Measurements from ENCODE around the gene FAM117B. TPM values are rescaled to one million over a fixed set of nuclear protein-coding genes. Genes with fewer than 3 reads are reported as not detected.
"Not testable (repeated sequence)": the region's sequence is repeated elsewhere in the genome, so short reads cannot be mapped to it uniquely, and the experiment has no call there.

Gene FAM117B
- polyA plus RNA-seq, 2 donors: 2.2 to 3.1 TPM

DNA sequence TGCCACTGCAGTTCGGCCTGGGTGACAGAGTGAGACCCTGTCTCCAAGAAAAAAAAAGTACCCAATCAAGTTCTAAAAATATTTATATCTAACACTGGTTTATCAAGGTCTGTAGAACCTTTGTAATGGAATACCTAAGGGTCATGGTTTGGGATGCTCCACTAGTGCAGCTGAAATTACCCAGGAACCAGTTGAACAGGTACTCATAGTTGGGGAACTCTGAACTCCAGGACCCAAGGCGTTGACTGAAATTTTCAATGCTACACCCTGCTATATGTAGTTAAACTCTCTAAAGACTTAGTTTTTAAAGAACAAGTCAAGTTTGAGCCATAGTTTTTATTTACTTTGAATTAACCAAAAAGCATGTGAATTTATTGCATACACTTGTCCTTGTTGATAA is 55.1 kb downstream of the FAM117B start:
- Histone ChIP-seq H3K27me3 (ENCODE audit: control insufficient read depth in 1 of 2, insufficient read depth in 2 of 2, low read length in 2 of 2) (no peaks in the 10 kb centered on the region), H3K4me1 (ENCODE audit: control insufficient read depth in 2 of 2, insufficient read depth in 2 of 2, low read length in 1 of 2) (peaks cover 0 to 2% of the 10 kb centered on the region in 2 donors), H3K9me3 (ENCODE audit: control insufficient read depth in 2 of 2, insufficient read depth in 1 of 2, low read depth in 1 of 2, low read length in 1 of 2) (no peaks in the 10 kb centered on the region), H3K27ac (ENCODE audit: low read depth in 2 of 2, low read length in 1 of 2) (peak overlapping the region in 1 of 2 donors; percentile 83), H3K4me3 (ENCODE audit: low read depth in 1 of 2, low read length in 2 of 2) (no peak overlapping the region), H3K36me3 (ENCODE audit: control insufficient read depth in 2 of 2, insufficient read depth in 2 of 2, low read length in 1 of 2) (no peaks in the 10 kb centered on the region)
- WGBS, 2 donors: 72 to 84% methylated on average over 2 of the region's 2 CpGs

DNA sequence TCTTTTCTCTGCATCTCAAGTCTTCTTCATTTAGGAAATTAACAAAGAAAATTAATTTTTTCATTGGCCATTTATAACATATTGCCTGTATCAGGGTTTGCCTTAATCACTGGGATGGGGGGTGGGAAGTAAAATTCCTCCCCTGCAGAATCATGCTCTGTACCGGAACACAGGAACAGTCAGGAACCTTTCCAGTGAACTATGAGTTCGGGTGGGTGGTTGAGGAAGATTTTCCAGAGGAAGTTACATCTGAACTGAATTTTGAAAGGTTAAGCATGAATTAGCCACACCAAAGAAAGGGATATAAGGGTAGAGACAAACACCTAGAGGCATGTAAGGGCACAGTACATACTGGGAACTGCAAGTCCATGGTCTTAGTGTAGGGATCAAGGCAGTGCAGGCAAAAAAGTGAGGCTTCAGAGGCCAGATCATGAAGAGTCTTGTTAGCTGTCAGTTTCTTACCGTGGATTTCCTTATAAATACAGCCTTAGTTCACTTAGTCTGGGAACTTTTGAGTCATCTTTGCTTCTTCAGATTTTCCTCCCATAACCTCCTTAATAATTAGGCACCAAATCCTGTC is 55.6 kb downstream of the FAM117B start:
- H3K36me3 ChIP-seq (ENCODE audit: control insufficient read depth in 2 of 2, insufficient read depth in 2 of 2, low read length in 1 of 2): no peaks in the 10 kb centered on the region
- no peak overlapping the region for H3K4me3 ChIP-seq (ENCODE audit: low read depth in 1 of 2, low read length in 2 of 2)
- WGBS, 2 donors: 45 to 72% methylated on average over 3 of the region's 3 CpGs
- H3K27ac ChIP-seq (ENCODE audit: low read depth in 2 of 2, low read length in 1 of 2): peak overlapping the region; percentile 77 to 80
- no peaks in the 10 kb centered on the region for H3K9me3 ChIP-seq (ENCODE audit: control insufficient read depth in 2 of 2, insufficient read depth in 1 of 2, low read depth in 1 of 2, low read length in 1 of 2)
- H3K4me1 ChIP-seq (ENCODE audit: control insufficient read depth in 2 of 2, insufficient read depth in 2 of 2, low read length in 1 of 2): peaks cover 0 to 2% of the 10 kb centered on the region in 2 donors
- H3K27me3 ChIP-seq (ENCODE audit: control insufficient read depth in 1 of 2, insufficient read depth in 2 of 2, low read length in 2 of 2): no peaks in the 10 kb centered on the region

DNA sequence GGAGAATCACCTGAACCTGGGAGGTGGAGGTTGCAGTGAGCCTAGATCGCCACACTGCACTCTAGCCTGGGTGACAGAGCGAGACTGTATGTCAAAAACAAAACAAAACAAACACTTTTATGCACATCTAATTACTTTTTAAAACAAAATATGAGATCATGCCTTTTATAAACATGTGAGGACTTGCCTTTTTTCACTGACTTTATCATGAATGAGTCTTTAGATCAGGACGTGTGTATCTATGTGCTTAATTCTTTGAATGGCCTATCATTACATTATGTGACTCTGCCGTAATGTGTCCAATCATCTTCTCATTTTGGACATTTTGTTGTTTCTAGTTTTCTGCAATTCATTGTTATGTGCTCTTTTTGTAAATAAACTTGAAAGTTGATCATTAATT is 58.7 kb downstream of the FAM117B start:
- Histone ChIP-seq H3K36me3 (ENCODE audit: control insufficient read depth in 2 of 2, insufficient read depth in 2 of 2, low read length in 1 of 2) (no peaks in the 10 kb centered on the region), H3K27ac (ENCODE audit: low read depth in 2 of 2, low read length in 1 of 2) (peak overlapping the region in 1 of 2 donors; percentile 40), H3K27me3 (ENCODE audit: control insufficient read depth in 1 of 2, insufficient read depth in 2 of 2, low read length in 2 of 2) (no peaks in the 10 kb centered on the region), H3K4me1 (ENCODE audit: control insufficient read depth in 2 of 2, insufficient read depth in 2 of 2, low read length in 1 of 2) (peaks cover 0 to 2% of the 10 kb centered on the region in 2 donors), H3K9me3 (ENCODE audit: control insufficient read depth in 2 of 2, insufficient read depth in 1 of 2, low read depth in 1 of 2, low read length in 1 of 2) (no peaks in the 10 kb centered on the region), H3K4me3 (ENCODE audit: low read depth in 1 of 2, low read length in 2 of 2) (no peak overlapping the region)
- 70 to 81% methylated on average over 4 of the region's 4 CpGs for WGBS, 2 donors

DNA sequence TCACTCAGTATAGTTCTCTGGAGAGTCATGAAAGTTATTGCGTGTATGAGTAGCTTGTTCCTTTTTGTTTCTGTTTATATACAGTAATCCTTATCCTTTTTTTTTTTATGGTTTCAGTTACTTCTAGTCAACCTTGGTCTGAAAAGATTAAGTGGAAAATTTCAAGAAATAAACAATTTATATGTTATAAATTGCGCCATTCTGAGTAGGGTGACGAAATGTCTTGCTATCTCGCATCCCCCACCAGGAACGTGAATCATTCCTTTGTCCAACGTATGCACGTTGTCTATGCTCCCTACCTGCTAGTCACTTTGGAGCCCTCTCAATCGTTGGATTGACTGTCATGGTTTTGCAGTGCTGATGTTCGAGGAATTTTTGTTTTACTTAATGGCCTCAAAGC is 60.4 kb downstream of the FAM117B start:
- H3K36me3 ChIP-seq (ENCODE audit: control insufficient read depth in 2 of 2, insufficient read depth in 2 of 2, low read length in 1 of 2): no peaks in the 10 kb centered on the region
- H3K9me3 ChIP-seq (ENCODE audit: control insufficient read depth in 2 of 2, insufficient read depth in 1 of 2, low read depth in 1 of 2, low read length in 1 of 2): no peaks in the 10 kb centered on the region
- no peak overlapping the region for H3K27ac ChIP-seq (ENCODE audit: low read depth in 2 of 2, low read length in 1 of 2)
- H3K4me1 ChIP-seq (ENCODE audit: control insufficient read depth in 2 of 2, insufficient read depth in 2 of 2, low read length in 1 of 2): no peaks in the 10 kb centered on the region
- WGBS, 2 donors: 89 to 90% methylated on average over 9 of the region's 9 CpGs
- no peaks in the 10 kb centered on the region for H3K27me3 ChIP-seq (ENCODE audit: control insufficient read depth in 1 of 2, insufficient read depth in 2 of 2, low read length in 2 of 2)
- no peak overlapping the region for H3K4me3 ChIP-seq (ENCODE audit: low read depth in 1 of 2, low read length in 2 of 2)

DNA sequence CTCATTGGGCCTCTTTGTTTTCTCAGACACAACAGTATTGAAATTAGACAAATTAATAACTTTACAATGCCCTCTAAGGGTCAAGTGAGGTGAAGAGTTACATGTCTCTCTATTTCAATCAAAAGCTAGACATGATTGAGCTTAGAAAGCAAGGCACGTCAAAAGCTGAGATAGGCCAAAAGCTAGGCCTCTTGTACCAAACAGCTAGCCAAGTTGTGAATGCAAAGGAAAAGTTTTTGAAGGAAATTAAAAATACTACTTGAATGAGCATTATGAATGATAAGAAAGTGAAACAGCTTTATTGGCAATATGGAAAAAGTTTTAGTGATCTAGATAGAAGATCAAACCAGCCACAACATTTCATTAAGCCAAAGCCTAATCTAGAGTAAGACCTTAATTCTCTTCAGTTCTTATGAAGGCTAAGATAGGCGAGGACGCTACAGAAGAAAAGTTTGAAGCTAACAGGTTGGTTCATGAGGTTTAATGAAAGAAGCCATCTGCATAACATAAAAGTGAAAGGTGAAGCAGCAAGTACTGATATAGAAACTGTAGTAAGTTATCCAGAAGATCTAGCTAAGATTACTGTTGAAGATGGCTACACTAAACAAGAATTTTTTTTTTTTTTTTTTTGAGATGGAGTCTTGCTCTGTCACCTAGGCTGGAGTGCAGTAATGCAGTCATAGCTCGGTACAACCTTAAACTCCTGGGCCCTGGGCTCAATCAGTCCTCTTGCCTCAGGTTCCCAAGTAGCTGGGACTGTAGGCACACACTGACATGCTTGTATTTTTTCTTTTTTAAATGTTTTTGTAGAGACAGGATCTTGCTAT is 65.5 kb downstream of the FAM117B start:
- 80 to 84% methylated on average over 4 of the region's 4 CpGs for WGBS, 2 donors
- peaks cover 0 to 3% of the 10 kb centered on the region in 2 donors for H3K4me1 ChIP-seq (ENCODE audit: control insufficient read depth in 2 of 2, insufficient read depth in 2 of 2, low read length in 1 of 2)

DNA sequence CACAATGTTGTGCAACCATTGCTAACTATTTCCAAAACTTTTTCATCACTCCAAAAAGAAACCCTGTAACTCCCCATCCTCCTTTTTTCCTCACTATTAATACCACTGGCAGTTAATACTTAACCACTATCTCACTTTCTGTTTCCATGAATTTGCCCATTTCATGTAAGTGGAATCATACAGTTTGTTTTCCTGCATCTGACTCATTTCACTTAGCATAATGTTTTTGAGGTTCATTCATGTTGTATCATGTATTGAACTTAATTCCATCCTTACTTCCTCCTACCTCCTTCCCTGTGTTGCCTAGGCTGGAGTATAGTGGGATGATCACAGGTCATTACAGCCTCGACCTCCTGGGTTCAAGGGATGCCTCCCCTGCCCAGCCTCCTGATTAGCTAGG is 68.3 kb downstream of the FAM117B start:
- Histone ChIP-seq H3K27me3 (ENCODE audit: control insufficient read depth in 1 of 2, insufficient read depth in 2 of 2, low read length in 2 of 2) (no peaks in the 10 kb centered on the region), H3K27ac (ENCODE audit: low read depth in 2 of 2, low read length in 1 of 2) (peak overlapping the region; percentile 38 to 55), H3K36me3 (ENCODE audit: control insufficient read depth in 2 of 2, insufficient read depth in 2 of 2, low read length in 1 of 2) (no peaks in the 10 kb centered on the region), H3K4me3 (ENCODE audit: low read depth in 1 of 2, low read length in 2 of 2) (no peak overlapping the region), H3K9me3 (ENCODE audit: control insufficient read depth in 2 of 2, insufficient read depth in 1 of 2, low read depth in 1 of 2, low read length in 1 of 2) (no peaks in the 10 kb centered on the region), H3K4me1 (ENCODE audit: control insufficient read depth in 2 of 2, insufficient read depth in 2 of 2, low read length in 1 of 2) (peaks cover 0 to 3% of the 10 kb centered on the region in 2 donors)
- WGBS, 2 donors: 55 to 57% methylated on average over 1 of the region's 1 CpG

More for the DNA sequence above, 65.5 kb downstream of the FAM117B start:
- Histone ChIP-seq H3K27me3 (ENCODE audit: control insufficient read depth in 1 of 2, insufficient read depth in 2 of 2, low read length in 2 of 2) (no peaks in the 10 kb centered on the region), H3K9me3 (ENCODE audit: control insufficient read depth in 2 of 2, insufficient read depth in 1 of 2, low read depth in 1 of 2, low read length in 1 of 2) (no peaks in the 10 kb centered on the region), H3K4me3 (ENCODE audit: low read depth in 1 of 2, low read length in 2 of 2) (no peak overlapping the region), H3K36me3 (ENCODE audit: control insufficient read depth in 2 of 2, insufficient read depth in 2 of 2, low read length in 1 of 2) (no peaks in the 10 kb centered on the region), H3K27ac (ENCODE audit: low read depth in 2 of 2, low read length in 1 of 2) (no peak overlapping the region)

DNA sequence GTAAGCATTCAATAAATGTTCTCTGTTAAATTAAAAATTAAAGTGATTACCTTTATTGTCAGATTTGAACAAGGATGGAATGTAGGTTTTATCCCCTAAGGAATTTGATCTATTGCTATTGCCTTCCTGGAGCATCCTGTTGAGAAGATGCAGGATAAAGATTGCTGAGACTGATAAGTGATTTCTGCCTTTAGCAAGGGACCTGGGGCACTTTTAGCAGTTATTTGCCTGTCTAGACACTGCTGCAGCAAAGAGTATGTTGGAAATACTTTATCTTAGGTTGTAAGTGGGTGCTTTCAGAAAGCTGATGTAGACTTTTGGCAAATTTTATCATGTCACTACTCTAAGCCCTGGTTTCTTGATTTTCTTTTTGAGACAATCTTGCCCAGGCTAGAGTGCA is 69.5 kb downstream of the FAM117B start:
- Histone ChIP-seq H3K27ac (ENCODE audit: low read depth in 2 of 2, low read length in 1 of 2) (no peak overlapping the region), H3K27me3 (ENCODE audit: control insufficient read depth in 1 of 2, insufficient read depth in 2 of 2, low read length in 2 of 2) (no peaks in the 10 kb centered on the region), H3K4me1 (ENCODE audit: control insufficient read depth in 2 of 2, insufficient read depth in 2 of 2, low read length in 1 of 2) (peaks cover 0 to 3% of the 10 kb centered on the region in 2 donors), H3K4me3 (ENCODE audit: low read depth in 1 of 2, low read length in 2 of 2) (no peak overlapping the region), H3K36me3 (ENCODE audit: control insufficient read depth in 2 of 2, insufficient read depth in 2 of 2, low read length in 1 of 2) (no peaks in the 10 kb centered on the region), H3K9me3 (ENCODE audit: control insufficient read depth in 2 of 2, insufficient read depth in 1 of 2, low read depth in 1 of 2, low read length in 1 of 2) (no peaks in the 10 kb centered on the region)

DNA sequence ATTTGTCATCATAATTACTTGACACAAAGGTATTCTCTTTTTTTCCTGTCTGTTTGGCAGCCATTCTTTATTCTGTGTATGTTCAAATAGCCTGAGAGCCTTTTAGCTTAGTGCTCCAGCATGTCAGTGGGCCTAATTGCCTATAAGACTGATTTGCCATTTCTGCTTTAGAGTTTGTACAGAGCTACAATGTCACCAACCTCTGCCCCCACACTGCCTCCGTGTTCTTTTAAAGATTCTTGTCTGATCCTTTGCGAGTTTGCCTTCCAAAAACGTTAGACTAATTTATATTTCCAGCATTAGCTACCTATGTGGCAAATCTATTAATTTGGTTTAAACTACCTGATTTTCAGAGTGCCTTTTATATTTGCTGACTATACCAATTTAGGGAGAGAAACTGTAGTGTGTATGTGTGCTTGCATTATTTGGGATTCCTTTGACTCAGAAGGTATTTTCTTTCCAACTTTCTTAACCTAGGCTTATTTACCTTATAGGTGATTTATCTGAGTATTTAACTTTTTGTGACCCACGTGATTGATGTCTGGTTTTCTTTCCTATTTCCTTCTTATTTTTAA is 70.8 kb downstream of the FAM117B start:
- H3K4me3 ChIP-seq (ENCODE audit: low read depth in 1 of 2, low read length in 2 of 2): no peak overlapping the region
- WGBS, 2 donors: 38 to 50% methylated on average over 4 of the region's 4 CpGs
- H3K4me1 ChIP-seq (ENCODE audit: control insufficient read depth in 2 of 2, insufficient read depth in 2 of 2, low read length in 1 of 2): peaks cover 0 to 3% of the 10 kb centered on the region in 2 donors
- H3K36me3 ChIP-seq (ENCODE audit: control insufficient read depth in 2 of 2, insufficient read depth in 2 of 2, low read length in 1 of 2): no peaks in the 10 kb centered on the region
- H3K9me3 ChIP-seq (ENCODE audit: control insufficient read depth in 2 of 2, insufficient read depth in 1 of 2, low read depth in 1 of 2, low read length in 1 of 2): no peaks in the 10 kb centered on the region
- no peak overlapping the region for H3K27ac ChIP-seq (ENCODE audit: low read depth in 2 of 2, low read length in 1 of 2)
- no peaks in the 10 kb centered on the region for H3K27me3 ChIP-seq (ENCODE audit: control insufficient read depth in 1 of 2, insufficient read depth in 2 of 2, low read length in 2 of 2)

DNA sequence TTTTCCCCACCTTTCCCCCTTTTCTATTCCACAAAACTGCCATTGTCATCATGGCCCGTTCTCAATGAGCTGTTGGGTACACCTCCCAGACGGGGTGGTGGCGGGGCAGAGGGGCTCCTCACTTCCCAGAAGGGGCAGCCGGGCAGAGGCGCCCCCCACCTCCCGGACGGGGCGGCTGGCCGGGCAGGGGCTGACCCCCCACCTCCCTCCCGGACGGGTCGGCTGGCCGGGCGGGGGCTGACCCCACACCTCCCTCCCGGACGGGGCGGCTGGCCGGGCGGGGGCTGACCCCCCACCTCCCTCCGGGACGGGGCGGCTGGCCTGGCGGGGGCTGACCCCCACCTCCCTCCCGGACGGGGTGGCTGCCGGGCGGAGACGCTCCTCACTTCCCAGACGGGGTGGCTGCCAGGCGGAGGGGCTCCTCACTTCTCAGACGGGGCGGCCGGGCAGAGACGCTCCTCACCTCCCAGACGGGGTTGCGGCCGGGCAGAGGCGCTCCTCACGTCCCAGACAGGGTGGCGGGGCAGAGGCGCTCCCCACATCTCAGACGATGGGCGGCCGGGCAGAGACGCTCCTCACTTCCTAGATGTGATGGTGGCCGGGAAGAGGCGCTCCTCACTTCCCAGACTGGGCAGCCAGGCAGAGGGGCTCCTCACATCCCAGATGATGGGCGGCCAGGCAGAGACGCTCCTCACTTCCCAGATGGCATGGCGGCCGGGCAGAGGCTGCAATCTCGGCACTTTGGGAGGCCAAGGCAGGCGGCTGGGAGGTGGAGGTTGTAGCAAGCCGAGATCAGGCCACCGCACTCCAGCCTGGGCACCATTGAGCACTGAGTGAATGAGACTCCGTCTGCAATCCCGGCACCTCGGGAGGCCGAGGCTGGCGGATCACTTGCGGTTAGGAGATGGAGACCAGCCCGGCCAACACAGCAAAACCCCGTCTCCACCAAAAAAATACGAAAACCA is 80.5 kb downstream of the FAM117B start:
- 97 to 98% methylated on average over 25 to 59 of the region's 64 CpGs for WGBS, 2 donors
- not testable (repeated sequence) for H3K9me3 ChIP-seq (ENCODE audit: control insufficient read depth in 2 of 2, insufficient read depth in 1 of 2, low read depth in 1 of 2, low read length in 1 of 2); H3K27ac ChIP-seq (ENCODE audit: low read depth in 2 of 2, low read length in 1 of 2); H3K4me3 ChIP-seq (ENCODE audit: low read depth in 1 of 2, low read length in 2 of 2); H3K4me1 ChIP-seq (ENCODE audit: control insufficient read depth in 2 of 2, insufficient read depth in 2 of 2, low read length in 1 of 2); H3K27me3 ChIP-seq (ENCODE audit: control insufficient read depth in 1 of 2, insufficient read depth in 2 of 2, low read length in 2 of 2); H3K36me3 ChIP-seq (ENCODE audit: control insufficient read depth in 2 of 2, insufficient read depth in 2 of 2, low read length in 1 of 2)
